Endothelial cell of umbilical vein (primary cell): Measurements from ENCODE around the gene SLC6A9. TPM values are rescaled to one million over a fixed set of nuclear protein-coding genes. Genes with fewer than 3 reads are reported as not detected.

Experiments
- BruUV-seq: library from RNA; stranded (reverse); fragments of 400-500 nt; replicated peaks from 2 replicates; lab custom pipeline; 2021; lab: Mats Ljungman, UMichigan
- CTCF ChIA-PET: fragments of 300-600, 350-600 bp; sonication (Branson Sonifier 250); formaldehyde crosslinking; loops from one replicate; lab custom pipeline; 2021; ENCODE audit warnings: antibody characterized with exemption, inconsistent platforms; lab: Charles Lee
- POLR2A ChIA-PET: fragments of 300-600, 350-600 bp; sonication (Branson Sonifier 250); formaldehyde crosslinking; loops from one replicate; lab custom pipeline; 2021; ENCODE audit warnings: antibody characterized with exemption, inconsistent platforms; lab: Charles Lee
- DNase-seq: peaks from one replicate; pipeline ENCODE4 v3.0.0-alpha.2; 2011; ENCODE audit warnings: low read depth, low spot score
- FAIRE-seq: peaks from 2 replicates; lab custom pipeline; 2011; peaks lifted over from hg19 to GRCh38; lab: Jason Lieb, UNC
- H2AFZ ChIP-seq: 2 replicates; pipeline ENCODE4 v1.6.0; 2012; ENCODE audit warnings: low read depth, low read length, control low read depth, inconsistent platforms
- H3K27ac ChIP-seq: 2 replicates; pipeline ENCODE4 v1.5.1; 2011; ENCODE audit warnings: low read depth, mild to moderate bottlenecking, control low read depth, low read length, moderate library complexity; ENCODE audit not compliant: insufficient read depth
- H3K27me3 ChIP-seq, 2 experiments: 2 replicates each; pipeline versions ENCODE4 v1.6.0 to v1.6.1; 2011; ENCODE audit warnings: low read length in 2 of 2, mixed read lengths in 1 of 2; ENCODE audit not compliant: control insufficient read depth in 2 of 2, insufficient read depth in 2 of 2
- H3K36me3 ChIP-seq, 2 experiments: 2 replicates in 1 of 2; 3 replicates in 1 of 2; pipeline ENCODE4 v1.5.1; 2011; ENCODE audit warnings: low read length in 2 of 2, mild to moderate bottlenecking in 1 of 2, moderate library complexity in 1 of 2; ENCODE audit not compliant: control insufficient read depth in 2 of 2, insufficient read depth in 2 of 2; ENCODE audit errors: extremely low read depth in 1 of 2
- H3K4me1 ChIP-seq: 3 replicates; pipeline ENCODE4 v1.5.1; 2011; ENCODE audit warnings: mild to moderate bottlenecking, low read length; ENCODE audit not compliant: control insufficient read depth, insufficient read depth; ENCODE audit errors: extremely low read depth
- H3K4me2 ChIP-seq: 2 replicates; pipeline ENCODE4 v1.6.1; 2011; ENCODE audit warnings: low read length, control low read depth, mixed read lengths; ENCODE audit not compliant: insufficient read depth
- H3K4me3 ChIP-seq, 3 experiments: fragments of 200-600 bp in 1 of 3; sonication (generic), shearing (Covaris generic) in 1 of 3; replicated peaks in 1 of 3; 2 replicates each; pipeline ENCODE4 v1.5.1; 2011 to 2016; ENCODE audit warnings: control low read depth in 3 of 3, low read length in 3 of 3, mild to moderate bottlenecking in 2 of 3, inconsistent platforms in 1 of 3, low read depth in 1 of 3, moderate library complexity in 1 of 3; ENCODE audit not compliant: insufficient read depth in 1 of 3
- H3K79me2 ChIP-seq: 2 replicates; pipeline ENCODE4 v1.6.0; 2012; ENCODE audit warnings: low read length, inconsistent platforms; ENCODE audit not compliant: control insufficient read depth, insufficient read depth
- H3K9ac ChIP-seq: replicated peaks from 2 replicates; pipeline ENCODE3; 2011; ENCODE audit warnings: low read length, control low read depth; ENCODE audit not compliant: insufficient read depth; ENCODE audit errors: extremely low read depth
- H3K9me1 ChIP-seq: replicated peaks from 3 replicates; pipeline ENCODE4 v1.6.0; 2011; ENCODE audit warnings: mild to moderate bottlenecking, low read length; ENCODE audit not compliant: control insufficient read depth, insufficient read depth; ENCODE audit errors: extremely low read depth
- H3K9me3 ChIP-seq: replicated peaks from 2 replicates; pipeline ENCODE4 v1.5.1; 2012; ENCODE audit warnings: low read length, inconsistent platforms; ENCODE audit not compliant: control insufficient read depth, insufficient read depth
- H4K20me1 ChIP-seq: replicated peaks from 2 replicates; pipeline ENCODE3; 2011; ENCODE audit warnings: mild to moderate bottlenecking, low read length; ENCODE audit not compliant: control insufficient read depth, insufficient read depth; ENCODE audit errors: extremely low read depth
- CTCF ChIP-seq, 2 donors: IDR thresholded peaks; 1 replicate in 1 of 2; 2 replicates in 1 of 2; pipeline ENCODE4 v1.5.1; 2011; ENCODE audit warnings: low read length in 2 of 2, mild to moderate bottlenecking in 2 of 2, moderate library complexity in 2 of 2, control low read depth in 1 of 2, inconsistent platforms in 1 of 2, low read depth in 1 of 2; ENCODE audit not compliant: insufficient read depth in 1 of 2; ENCODE audit errors: extremely low read depth in 1 of 2
- EZH2 ChIP-seq: IDR thresholded peaks from 2 replicates; pipeline ENCODE4 v1.6.1; 2012; ENCODE audit warnings: borderline replicate concordance, low read depth, mild to moderate bottlenecking, moderate library complexity, low read length, inconsistent platforms; ENCODE audit not compliant: severe bottlenecking
- FOS ChIP-seq: IDR thresholded peaks from 2 replicates; pipeline ENCODE4 v1.6.1; 2011; ENCODE audit warnings: mild to moderate bottlenecking, low read length, moderate library complexity, borderline replicate concordance; ENCODE audit not compliant: insufficient read depth
- GATA2 ChIP-seq: IDR thresholded peaks from 2 replicates; pipeline ENCODE4 v1.7.0; 2011; ENCODE audit warnings: low read depth, mild to moderate bottlenecking, moderate library complexity, mixed read lengths, low read length; ENCODE audit not compliant: insufficient read length, insufficient read depth
- JUN ChIP-seq: IDR thresholded peaks from 2 replicates; pipeline ENCODE4 v1.6.1; 2011; ENCODE audit warnings: borderline replicate concordance, low read depth; ENCODE audit not compliant: insufficient read length, insufficient read depth
- MAX ChIP-seq: IDR thresholded peaks from 2 replicates; pipeline ENCODE4 v1.6.1; 2011; ENCODE audit not compliant: insufficient read depth, insufficient read length
- MYC ChIP-seq: IDR thresholded peaks from one replicate; pipeline ENCODE4 v1.6.1; 2011; ENCODE audit warnings: mild to moderate bottlenecking, low read depth, low read length
- POLR2A ChIP-seq: IDR thresholded peaks from 2 replicates; pipeline ENCODE4 v1.6.1; 2012; ENCODE audit warnings: low read depth, mild to moderate bottlenecking, control low read depth, low read length
- POLR2AphosphoS5 ChIP-seq: IDR thresholded peaks from 2 replicates; pipeline ENCODE4 v1.6.1; 2012; ENCODE audit warnings: low read depth, mild to moderate bottlenecking, control low read depth, low read length, moderate library complexity; ENCODE audit not compliant: insufficient read depth
- dilution Hi-C: fragments of 300-500 bp; cut with MboI; formaldehyde crosslinking; loops from one replicate; pipeline ENCODE4 v1.15.0; 2019; ENCODE audit warnings: low sequenced_read_pairs; ENCODE audit not compliant: extremely low pct_ligation_motif_present
- intact Hi-C: fragments of 100-400 bp; cut with micrococcal nuclease; formaldehyde crosslinking; loops from one replicate; pipeline ENCODE4 v1.10.0; 2022
- polyA plus RNA-seq, 4 experiments: library from polyadenylated mRNA; depleted of rRNA in 3 of 4; stranded (reverse) in 3 of 4; unstranded in 1 of 4; fragments of >200 nt; gene quantifications; 2 replicates each; pipeline versions ENCODE4 v1.2.1 to v1.2.3, GENCODE V29; 2011 to 2012; ENCODE audit warnings: missing spikeins in 1 of 4
- total RNA-seq: library from RNA; stranded (reverse); gene quantifications from 2 replicates; pipeline ENCODE4 v1.2.3, GENCODE V29; 2021

SLC6A9 gene
- total and polyA plus RNA-seq, 2 donors (not counting 3 experiments of a cell fraction or from before 2014, with no cell fraction given) = 0.80 to 1.5 TPM

- Histone ChIP-seq H3K9ac (no peak overlapping the region), H4K20me1 (no peaks in the 10 kb centered on the region), H3K27ac (no peak overlapping the region), H3K9me1 (no peaks in the 10 kb centered on the region), H3K27me3 (no peaks in the 10 kb centered on the region), H3K4me1 (peaks cover 3% of the 10 kb centered on the region), H3K4me2 (no peak overlapping the region), H2AFZ (no peak overlapping the region), H3K9me3 (no peaks in the 10 kb centered on the region), H3K36me3 (peaks cover 0 to 10% of the 10 kb centered on the region in 2 experiments), H3K79me2 (no peaks in the 10 kb centered on the region), H3K4me3 (no peak overlapping the region)
- BruUV-seq = no TSS peak
- DNase-seq (no peak), FAIRE-seq (no peak)
- POLR2A ChIA-PET = no interaction called here
- CTCF ChIA-PET = interaction anchor here (1.3 to 1.8 kb wide), 3 partner anchors 12 to 62 kb away, joined by 3 to 8 read pairs (median 5); no protein-coding TSS in a partner anchor
- dilution Hi-C loops = no loop called here
- intact Hi-C loops = no loop called here
- TF ChIP-seq POLR2AphosphoS5 = no peak
- TF ChIP-seq CTCF (IDR thresholded peaks at IDR 0.05; ENCODE audit: extremely low read depth in 1 of 2, insufficient read depth in 1 of 2, low read depth in 1 of 2, low read length in 2 of 2) = peak in 1 of 2 donors; percentile 11
Measured at GRCh38 chr1:43986712-43987111, 44.5 kb downstream of the SLC6A9 start.

GRCh38 chr1:43985984-43986595 lies 45.2 kb downstream of the SLC6A9 start:
- H3K9ac ChIP-seq = no peak overlapping the region
- H3K79me2 ChIP-seq = peaks cover 6% of the 10 kb centered on the region
- peaks cover 2% of the 10 kb centered on the region for H3K4me1 ChIP-seq
- no peaks in the 10 kb centered on the region for H3K9me1 ChIP-seq
- ChIA-PET POLR2A (no interaction called here), CTCF (interaction anchor here (1.3 kb wide), 1 partner anchor 62 kb away, joined by 8 read pairs; no protein-coding TSS in a partner anchor)
- DNase-seq (no peak), FAIRE-seq (no peak)
- no peaks in the 10 kb centered on the region for H3K27me3 ChIP-seq
- no TSS peak for BruUV-seq
- no peak overlapping the region for H3K4me3 ChIP-seq
- no peak overlapping the region for H2AFZ ChIP-seq
- peaks cover 0 to 10% of the 10 kb centered on the region in 2 experiments for H3K36me3 ChIP-seq
- TF ChIP-seq POLR2A (no peak), JUN (no peak), POLR2AphosphoS5 (no peak), FOS (no peak), MYC (no peak), GATA2 (no peak), EZH2 (no peak), MAX (no peak), CTCF (IDR thresholded peaks at IDR 0.05; ENCODE audit: extremely low read depth in 1 of 2, insufficient read depth in 1 of 2, low read depth in 1 of 2, low read length in 2 of 2) (no peak)
- no peak overlapping the region for H3K27ac ChIP-seq
- H3K9me3 ChIP-seq = no peaks in the 10 kb centered on the region
- H3K4me2 ChIP-seq = no peak overlapping the region
- dilution Hi-C loops (no loop called here), intact Hi-C loops (no loop called here)
- H4K20me1 ChIP-seq = no peaks in the 10 kb centered on the region
